ENCODE results near the gene DGLUCY. TPM values are rescaled to one million over a fixed set of nuclear protein-coding genes. Genes with fewer than 3 reads are reported as not detected.
A peak's percentile ranks its signal among the peaks of the same experiment; 100 is the strongest.

DGLUCY gene
- total RNA-seq, 2 experiments from 2014 or later = 46.3 to 55.2 TPM

DNA sequence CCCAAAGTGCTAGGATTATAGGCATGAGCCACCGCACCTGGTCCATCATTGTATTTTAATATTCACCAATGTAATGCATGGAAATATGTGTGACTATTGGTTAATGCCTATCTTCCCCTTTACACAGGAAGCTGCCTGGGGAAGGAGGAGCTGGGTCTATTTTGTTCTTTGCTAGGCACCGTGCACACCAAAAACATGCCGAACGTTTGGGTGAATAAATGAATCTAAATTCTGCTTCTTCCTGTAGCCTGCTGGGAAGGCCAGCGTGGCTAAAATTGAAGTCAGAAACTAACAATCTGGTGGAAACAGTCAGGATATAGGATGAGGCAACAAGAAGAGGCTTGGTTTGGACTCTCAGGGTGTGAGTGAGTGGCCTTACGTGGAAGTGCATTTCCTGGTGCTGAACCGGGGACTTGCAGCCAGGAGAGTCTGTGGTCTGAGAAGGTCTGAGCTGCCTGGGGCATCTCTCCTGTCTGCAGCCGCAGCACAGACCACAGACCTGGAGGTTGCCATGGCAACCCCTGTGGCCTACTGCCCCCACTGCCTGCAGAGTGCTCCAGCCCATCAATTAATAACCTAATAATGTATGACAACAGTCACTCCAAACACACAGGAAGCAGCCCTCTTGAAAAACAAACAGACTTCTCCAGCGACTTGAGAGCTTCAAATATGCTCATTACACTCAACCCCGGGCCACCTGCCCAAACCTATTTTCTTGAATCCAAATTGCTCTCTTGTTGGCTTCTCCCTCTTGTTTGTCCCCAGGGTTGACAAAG lies 136.2 kb downstream of the DGLUCY start:
- H3K27me3 Mint-ChIP-seq = no peaks in the 10 kb centered on the region
- peaks cover 87% of the 10 kb centered on the region for H3K4me1 Mint-ChIP-seq
- peak overlapping the region; percentile 21 for H3K4me3 Mint-ChIP-seq
- POLR2A ChIA-PET = interaction anchor here (0.6 to 1.6 kb wide), 2 partner anchors 22 to 150 kb away, joined by 4 to 6 read pairs; no protein-coding TSS in a partner anchor
- DNase-seq (peak; percentile 55), ATAC-seq (no peak)
- peaks cover 29% of the 10 kb centered on the region for H3K36me3 Mint-ChIP-seq (ENCODE audit: low read depth)
- intact Hi-C loops (cut with DNase I, micrococcal nuclease) = loop anchor here (5.0 kb wide), 4 partner anchors 167 to 868 kb away; partner anchors contain the start of genes CALM1 (in 1 of the 2), CCDC88C (in 1 of the 2) and RPS6KA5 (in 1 of the 2)
- H3K27ac Mint-ChIP-seq = peak overlapping the region; percentile 84
- H3K9me3 Mint-ChIP-seq (ENCODE audit: low read depth) = peaks cover 5% of the 10 kb centered on the region
- CTCF ChIA-PET = interaction anchor here (0.6 to 1.8 kb wide), 8 partner anchors 8 to 768 kb away, joined by 3 to 6 read pairs (median 4); no protein-coding TSS in a partner anchor

GRCh38 chr14:91250912-91251311 lies 137.0 kb downstream of the DGLUCY start:
- Mint-ChIP-seq H3K27ac (peak overlapping the region; percentile 84), H3K4me1 (peaks cover 81% of the 10 kb centered on the region), H3K27me3 (no peaks in the 10 kb centered on the region), H3K36me3 (ENCODE audit: low read depth) (peaks cover 25% of the 10 kb centered on the region), H3K4me3 (no peak overlapping the region), H3K9me3 (ENCODE audit: low read depth) (peaks cover 5% of the 10 kb centered on the region)
- CTCF ChIA-PET = interaction anchor here (0.6 to 1.6 kb wide), 3 partner anchors 12 to 768 kb away, joined by 3 to 4 read pairs (median 3); no protein-coding TSS in a partner anchor
- ATAC-seq (no peak), DNase-seq (no peak)
- intact Hi-C loops (cut with DNase I, micrococcal nuclease) = no loop called here
- POLR2A ChIA-PET = no interaction called here

GRCh38 chr14:91252871-91253794 lies 139.3 kb downstream of the DGLUCY start:
- ATAC-seq (peak; percentile 4), DNase-seq (peak; percentile 60)
- peak overlapping the region; percentile 71 for H3K27ac Mint-ChIP-seq
- H3K4me3 Mint-ChIP-seq = peak overlapping the region; percentile 50
- peaks cover 73% of the 10 kb centered on the region for H3K4me1 Mint-ChIP-seq
- ChIA-PET POLR2A (no interaction called here), CTCF (interaction anchor here (1.6 kb wide), 2 partner anchors 10 to 18 kb away, joined by 3 to 5 read pairs; no protein-coding TSS in a partner anchor)
- H3K9me3 Mint-ChIP-seq (ENCODE audit: low read depth) = no peaks in the 10 kb centered on the region
- intact Hi-C loops (cut with DNase I, micrococcal nuclease) = no loop called here
- H3K36me3 Mint-ChIP-seq (ENCODE audit: low read depth) = peaks cover 15% of the 10 kb centered on the region
- no peaks in the 10 kb centered on the region for H3K27me3 Mint-ChIP-seq

GRCh38 chr14:91253795-91254323 lies 140.0 kb downstream of the DGLUCY start:
- peaks cover 13% of the 10 kb centered on the region for H3K36me3 Mint-ChIP-seq (ENCODE audit: low read depth)
- ATAC-seq (no peak), DNase-seq (no peak)
- peak overlapping the region; percentile 38 for H3K4me3 Mint-ChIP-seq
- H3K9me3 Mint-ChIP-seq (ENCODE audit: low read depth) = no peaks in the 10 kb centered on the region
- peak overlapping the region; percentile 76 for H3K27ac Mint-ChIP-seq
- H3K27me3 Mint-ChIP-seq = no peaks in the 10 kb centered on the region
- peaks cover 69% of the 10 kb centered on the region for H3K4me1 Mint-ChIP-seq
- POLR2A ChIA-PET = no interaction called here
- intact Hi-C loops (cut with DNase I, micrococcal nuclease) = no loop called here
- CTCF ChIA-PET = interaction anchor here (1.6 kb wide), 1 partner anchor 11 kb away, joined by 5 read pairs; no protein-coding TSS in a partner anchor

- H3K4me3 Mint-ChIP-seq = peak overlapping the region; percentile 38
- H3K9me3 Mint-ChIP-seq (ENCODE audit: low read depth) = no peaks in the 10 kb centered on the region
- H3K27me3 Mint-ChIP-seq = no peaks in the 10 kb centered on the region
- peaks cover 67% of the 10 kb centered on the region for H3K4me1 Mint-ChIP-seq
- peaks cover 13% of the 10 kb centered on the region for H3K36me3 Mint-ChIP-seq (ENCODE audit: low read depth)
- ATAC-seq (no peak), DNase-seq (no peak)
- CTCF ChIA-PET = no interaction called here
- intact Hi-C loops (cut with DNase I, micrococcal nuclease) = no loop called here
- H3K27ac Mint-ChIP-seq = peak overlapping the region; percentile 76
- POLR2A ChIA-PET = no interaction called here
Observed at GRCh38 chr14:91254461-91254860, 140.6 kb downstream of the DGLUCY start.

DNA sequence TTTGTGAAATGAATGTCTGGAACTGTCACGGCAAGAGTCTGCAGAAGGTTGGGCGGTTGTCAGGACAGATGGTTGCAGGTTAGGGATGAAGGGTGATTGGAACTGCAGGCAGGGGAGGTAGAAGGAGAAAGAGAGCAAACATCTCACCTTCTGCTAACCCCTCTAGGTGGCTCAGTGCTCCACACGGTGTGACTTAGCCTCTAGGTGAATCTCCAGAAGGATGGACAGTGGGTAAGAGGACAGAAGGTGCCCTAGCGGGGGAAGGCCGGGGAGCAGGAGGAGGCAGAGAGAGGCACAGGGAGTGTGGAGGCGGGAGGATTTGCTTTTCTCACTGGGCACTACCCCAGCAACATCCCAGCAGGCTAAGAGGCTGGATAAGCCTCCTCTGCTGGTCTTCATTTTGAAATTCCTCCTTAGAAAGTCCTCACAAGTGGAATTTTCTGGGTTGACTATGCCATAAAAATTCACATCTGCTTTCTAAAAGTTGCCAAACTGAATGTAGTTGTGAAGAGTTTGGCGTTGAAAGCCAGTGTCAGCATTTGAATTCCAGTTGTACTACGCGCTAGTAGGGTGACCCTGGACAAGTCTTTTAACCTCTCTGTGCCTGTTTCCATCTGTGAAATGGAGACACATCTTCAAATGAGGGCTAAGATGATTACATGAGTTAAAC lies 141.3 kb downstream of the DGLUCY start:
- H3K27me3 Mint-ChIP-seq = no peaks in the 10 kb centered on the region
- no peak for ATAC-seq
- ChIA-PET CTCF (interaction anchor here (1.0 to 1.7 kb wide), 6 partner anchors 10 to 78 kb away, joined by 3 to 8 read pairs (median 4); partner anchors contain the start of gene GPR68), POLR2A (no interaction called here)
- H3K4me1 Mint-ChIP-seq = peaks cover 66% of the 10 kb centered on the region
- H3K27ac Mint-ChIP-seq = peak overlapping the region; percentile 76
- no peaks in the 10 kb centered on the region for H3K9me3 Mint-ChIP-seq (ENCODE audit: low read depth)
- peaks cover 11% of the 10 kb centered on the region for H3K36me3 Mint-ChIP-seq (ENCODE audit: low read depth)
- intact Hi-C loops (cut with DNase I, micrococcal nuclease) = no loop called here
- DNase-seq = no peak
- no peak overlapping the region for H3K4me3 Mint-ChIP-seq

GRCh38 chr14:91256661-91257060 lies 142.8 kb downstream of the DGLUCY start:
- H3K9me3 Mint-ChIP-seq (ENCODE audit: low read depth) = no peaks in the 10 kb centered on the region
- intact Hi-C loops (cut with DNase I, micrococcal nuclease) = loop anchor here in 1 of 2 experiments (2.0 kb wide), 1 partner anchor 14 kb away; no protein-coding TSS in a partner anchor
- CTCF ChIA-PET = interaction anchor here (0.9 to 1.7 kb wide), 5 partner anchors 11 to 63 kb away, joined by 3 to 8 read pairs (median 4); partner anchors contain the start of gene GPR68
- POLR2A ChIA-PET = interaction anchor here (2.3 kb wide), 1 partner anchor 18 kb away, joined by 7 read pairs; no protein-coding TSS in a partner anchor
- no peak overlapping the region for H3K27ac Mint-ChIP-seq
- DNase-seq (no peak), ATAC-seq (no peak)
- peaks cover 4% of the 10 kb centered on the region for H3K36me3 Mint-ChIP-seq (ENCODE audit: low read depth)
- H3K4me1 Mint-ChIP-seq = peaks cover 63% of the 10 kb centered on the region
- no peaks in the 10 kb centered on the region for H3K27me3 Mint-ChIP-seq
- no peak overlapping the region for H3K4me3 Mint-ChIP-seq

DNA sequence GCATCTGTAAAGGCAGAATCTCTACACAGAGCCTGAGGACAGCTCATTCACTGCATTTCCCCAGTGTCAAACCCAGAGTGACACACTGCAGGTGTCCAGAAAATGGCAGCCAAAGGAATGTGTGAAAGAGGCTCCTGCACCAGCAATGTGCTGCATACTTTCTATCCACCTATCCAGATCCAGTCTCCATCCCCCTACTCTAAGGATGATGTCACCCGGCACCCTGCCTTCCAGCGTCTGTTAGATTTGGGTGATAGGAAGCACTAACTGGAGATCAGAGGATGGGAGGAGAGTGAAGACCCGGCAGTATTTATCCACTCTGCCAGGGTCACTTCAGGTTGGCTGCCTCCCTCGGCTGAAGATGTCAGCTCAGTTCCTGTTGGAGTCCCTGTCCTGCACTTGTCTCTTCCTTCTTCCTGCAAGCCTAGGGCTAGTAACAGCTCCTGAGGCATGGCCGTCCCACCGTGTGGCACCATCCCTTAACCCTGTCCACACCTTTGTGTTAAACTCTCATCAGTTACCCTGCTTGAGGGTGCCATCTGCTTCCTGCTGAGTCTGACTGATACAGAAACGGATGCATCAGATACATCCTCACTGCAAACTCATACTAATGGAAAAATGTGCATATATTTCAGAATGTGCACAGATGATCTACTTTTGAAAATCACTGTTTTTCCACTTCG lies 143.6 kb downstream of the DGLUCY start:
- peak overlapping the region; percentile 77 for H3K27ac Mint-ChIP-seq

DNA sequence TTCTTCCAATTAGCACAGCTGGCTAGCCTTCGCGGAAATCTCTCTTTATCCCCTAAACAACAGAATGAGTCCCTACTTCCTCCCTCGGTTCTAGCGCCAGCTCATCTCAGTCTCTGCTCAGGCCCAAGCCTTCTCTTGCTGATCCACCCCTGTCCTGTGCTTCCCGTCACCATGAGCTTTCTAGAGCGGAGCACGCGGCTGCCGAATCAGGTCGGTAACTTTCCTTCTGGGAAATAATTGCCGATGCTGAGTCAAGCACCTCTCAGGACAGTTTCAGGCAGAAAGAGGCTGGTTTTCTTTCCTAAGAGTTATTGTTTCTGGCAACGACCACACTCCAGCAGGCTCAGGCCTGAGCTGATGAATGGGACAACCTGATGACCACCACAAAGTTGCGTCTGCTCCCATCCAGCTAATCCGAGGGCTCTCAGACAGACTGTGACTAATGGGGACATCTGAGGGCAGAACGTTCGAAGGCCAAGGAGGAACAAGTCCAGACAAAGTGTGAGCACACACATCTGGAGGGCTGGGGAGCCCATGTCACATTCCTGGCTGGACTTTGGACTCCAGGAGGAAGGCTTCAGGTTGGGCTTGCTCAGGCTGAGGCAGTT lies 144.2 kb downstream of the DGLUCY start:
- ChIA-PET CTCF (interaction anchor here (0.9 to 2.2 kb wide), 3 partner anchors 9 to 81 kb away, joined by 4 to 9 read pairs (median 5); no protein-coding TSS in a partner anchor), POLR2A (interaction anchor here (0.6 to 2.3 kb wide), 2 partner anchors 19 to 332 kb away, joined by 4 to 7 read pairs; no protein-coding TSS in a partner anchor)
- Mint-ChIP-seq H3K4me3 (no peak overlapping the region), H3K4me1 (peaks cover 58% of the 10 kb centered on the region), H3K36me3 (ENCODE audit: low read depth) (no peaks in the 10 kb centered on the region), H3K27ac (peak overlapping the region; percentile 77), H3K9me3 (ENCODE audit: low read depth) (no peaks in the 10 kb centered on the region), H3K27me3 (no peaks in the 10 kb centered on the region)
- DNase-seq (no peak), ATAC-seq (peak; percentile 22)
- intact Hi-C loops (cut with DNase I, micrococcal nuclease) = no loop called here

More for the DNA sequence above, 143.6 kb downstream of the DGLUCY start:
- DNase-seq = no peak
- H3K9me3 Mint-ChIP-seq (ENCODE audit: low read depth) = no peaks in the 10 kb centered on the region
- H3K4me3 Mint-ChIP-seq = no peak overlapping the region
- H3K36me3 Mint-ChIP-seq (ENCODE audit: low read depth) = no peaks in the 10 kb centered on the region
- no peaks in the 10 kb centered on the region for H3K27me3 Mint-ChIP-seq
- ChIA-PET POLR2A (interaction anchor here (0.6 to 2.3 kb wide), 2 partner anchors 18 to 332 kb away, joined by 4 to 7 read pairs; no protein-coding TSS in a partner anchor), CTCF (interaction anchor here (0.9 to 1.7 kb wide), 3 partner anchors 8 to 29 kb away, joined by 4 to 5 read pairs (median 4); no protein-coding TSS in a partner anchor)
- peaks cover 59% of the 10 kb centered on the region for H3K4me1 Mint-ChIP-seq
- intact Hi-C loops (cut with DNase I, micrococcal nuclease) = loop anchor here in 1 of 2 experiments (2.0 kb wide), 1 partner anchor 15 kb away; no protein-coding TSS in a partner anchor
- peak; percentile 59 for ATAC-seq

All from activated CD4-positive, alpha-beta T cell treated with anti-CD3 and anti-CD28 coated beads for 36 hours (primary cell).